KOPT-K1 (cell line): Measurements from ENCODE around the gene CCND3.
A peak's percentile ranks its signal among the peaks of the same experiment; 100 is the strongest.
"Not testable (repeated sequence)": the region's sequence is repeated elsewhere in the genome, so short reads cannot be mapped to it uniquely, and the experiment has no call there.

Experiments
- H3K27ac ChIP-seq: fragments of 200-600 bp; sonication (generic); 2 replicates; pipeline ENCODE4 v1.5.1; 2016; ENCODE audit warnings: antibody characterized with exemption, mild to moderate bottlenecking, low read depth, low read length; ENCODE audit not compliant: poor library complexity, severe bottlenecking
- H3K36me3 ChIP-seq: fragments of 200-600 bp; sonication (generic); 2 replicates; pipeline ENCODE4 v1.5.1; 2017; ENCODE audit warnings: antibody characterized with exemption, mild to moderate bottlenecking, low read length, moderate library complexity; ENCODE audit not compliant: insufficient read depth
- H3K9me3 ChIP-seq: fragments of 200-600 bp; sonication (generic); 2 replicates; pipeline ENCODE4 v1.5.1; 2017; ENCODE audit warnings: antibody characterized with exemption, low read length, mild to moderate bottlenecking; ENCODE audit not compliant: insufficient read depth, poor library complexity, severe bottlenecking

CCND3 gene

GRCh38 chr6:41963371-41963770 lies 21.8 kb upstream of the CCND3 start:
- Histone ChIP-seq H3K36me3 (no peaks in the 10 kb centered on the region), H3K9me3 (no peaks in the 10 kb centered on the region), H3K27ac (peak overlapping the region; percentile 0)

DNA sequence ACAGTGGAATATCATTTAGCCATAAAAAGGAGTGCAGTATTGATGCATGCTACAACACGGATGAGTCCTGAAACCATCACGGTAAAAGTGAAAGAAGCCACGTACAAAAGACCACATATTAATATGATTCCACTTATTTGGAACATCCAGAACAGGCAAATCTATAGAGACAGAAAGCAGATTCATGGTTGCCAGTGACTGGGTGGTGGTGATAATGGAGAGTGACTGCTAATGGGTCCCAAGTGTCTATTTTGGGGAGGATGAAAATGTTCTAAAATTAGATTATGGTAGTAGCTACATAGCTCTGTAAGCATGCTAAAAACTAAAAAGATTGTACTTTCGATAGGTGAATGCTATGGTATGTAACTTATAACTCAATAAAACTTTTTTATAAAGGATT lies 18.4 kb upstream of the CCND3 start:
- no peaks in the 10 kb centered on the region for H3K9me3 ChIP-seq
- no peak overlapping the region for H3K27ac ChIP-seq
- H3K36me3 ChIP-seq: no peaks in the 10 kb centered on the region

- no peaks in the 10 kb centered on the region for H3K36me3 ChIP-seq
- H3K27ac ChIP-seq: no peak overlapping the region
- H3K9me3 ChIP-seq: no peaks in the 10 kb centered on the region
Observed at GRCh38 chr6:41958022-41958856, 16.6 kb upstream of the CCND3 start.

DNA sequence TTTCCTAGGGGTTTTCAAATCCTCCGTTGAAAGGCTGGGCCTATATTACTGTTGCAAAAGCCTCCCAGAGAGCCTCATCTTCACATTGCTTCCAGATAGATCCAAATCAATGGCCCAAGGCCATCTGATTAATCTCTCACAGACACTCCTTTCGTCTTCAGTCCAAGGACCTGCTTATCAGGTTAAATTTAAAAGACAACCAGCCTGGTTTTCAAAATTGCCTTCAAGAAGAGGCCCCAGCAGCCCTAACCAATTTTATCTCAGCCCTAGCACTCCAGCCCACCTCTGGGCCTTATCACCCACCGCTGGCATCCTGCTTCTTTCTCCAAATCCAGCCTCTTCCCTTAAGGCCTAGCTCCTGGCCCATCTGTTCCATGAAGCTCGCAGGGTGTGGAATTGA lies 15.5 kb upstream of the CCND3 start:
- Histone ChIP-seq H3K27ac (no peak overlapping the region), H3K9me3 (no peaks in the 10 kb centered on the region), H3K36me3 (no peaks in the 10 kb centered on the region)

DNA sequence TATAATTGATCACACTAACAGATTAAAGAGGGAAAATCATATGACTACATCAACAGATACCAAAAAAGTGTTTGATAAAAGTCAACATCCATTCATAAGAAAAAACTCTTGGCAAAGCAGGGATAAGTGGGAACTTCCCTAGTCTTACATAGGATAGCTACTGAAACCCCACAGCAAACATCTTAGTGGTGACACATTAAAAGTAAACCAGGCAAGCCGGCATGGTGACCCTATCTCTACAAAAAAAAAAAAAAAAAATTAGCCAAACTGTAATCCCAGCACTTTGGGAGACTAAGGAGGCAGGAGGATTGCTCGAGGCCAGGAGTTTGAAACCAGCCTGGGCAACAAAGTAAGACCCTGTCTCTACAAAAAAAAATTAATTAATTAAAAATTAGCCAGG lies 13.8 kb upstream of the CCND3 start:
- H3K27ac ChIP-seq: no peak overlapping the region
- H3K36me3 ChIP-seq: no peaks in the 10 kb centered on the region

GRCh38 chr6:41954668-41955067 lies 13.1 kb upstream of the CCND3 start:
- Histone ChIP-seq H3K36me3 (no peaks in the 10 kb centered on the region), H3K9me3 (no peaks in the 10 kb centered on the region), H3K27ac (no peak overlapping the region)

More for the DNA sequence above, 13.8 kb upstream of the CCND3 start:
- H3K9me3 ChIP-seq: no peaks in the 10 kb centered on the region

DNA sequence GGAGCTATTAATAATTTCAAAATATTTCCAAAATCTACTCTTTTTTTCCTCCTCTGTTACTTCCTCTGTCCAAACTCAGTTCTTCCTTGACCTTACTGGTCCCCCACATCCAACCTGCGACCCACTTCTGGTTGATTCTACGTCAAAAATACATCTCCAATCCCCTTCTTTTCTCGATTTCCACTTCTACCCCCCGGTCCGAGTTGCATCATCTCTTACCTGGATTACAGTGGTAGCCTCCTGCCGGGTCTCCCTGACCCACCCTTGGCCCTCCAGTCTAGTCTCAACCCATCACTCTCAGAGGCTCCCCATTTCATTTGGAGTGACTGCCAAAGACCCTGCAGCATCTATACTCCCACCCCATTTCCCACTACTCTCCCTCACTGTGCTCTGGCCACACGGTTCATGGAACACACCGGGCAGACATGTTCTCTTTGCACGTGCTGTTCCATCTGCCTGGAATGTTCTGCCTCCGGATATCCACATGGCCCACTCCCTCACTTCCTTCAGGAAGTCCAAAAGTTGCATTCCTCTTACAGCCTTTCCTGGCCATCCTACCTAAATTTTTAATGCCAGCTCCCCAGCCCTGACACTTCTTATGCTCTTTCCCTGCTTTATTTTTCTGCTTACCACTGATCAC lies 6.1 kb upstream of the CCND3 start:
- Histone ChIP-seq H3K9me3 (no peaks in the 10 kb centered on the region), H3K27ac (no peak overlapping the region)

GRCh38 chr6:41943456-41943855 lies 1.8 kb upstream of the CCND3 start:
- Histone ChIP-seq H3K27ac (no peak overlapping the region), H3K9me3 (no peaks in the 10 kb centered on the region), H3K36me3 (peaks cover 28% of the 10 kb centered on the region)

More for the DNA sequence above, 6.1 kb upstream of the CCND3 start:
- no peaks in the 10 kb centered on the region for H3K36me3 ChIP-seq

DNA sequence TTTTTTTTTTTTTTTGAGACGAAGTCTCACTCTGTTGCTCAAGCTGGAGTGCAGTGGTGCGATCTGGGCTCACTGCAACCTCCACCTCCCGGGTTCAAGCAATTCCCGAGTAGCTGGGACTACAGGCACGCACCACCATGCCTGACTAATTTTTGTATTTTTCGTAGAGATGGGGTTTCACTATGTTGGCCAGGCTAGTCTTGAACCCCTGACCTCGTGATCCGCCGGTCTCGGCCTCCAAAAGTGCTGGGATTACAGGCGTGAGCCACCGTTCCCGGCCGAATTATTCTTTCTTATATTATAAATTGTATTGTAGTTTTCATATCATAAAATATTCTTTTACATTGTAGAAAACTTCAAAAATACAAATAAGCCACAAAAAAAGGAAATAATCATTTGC lies 1.3 kb upstream of the CCND3 start:
- Histone ChIP-seq H3K27ac (peak overlapping the region; percentile 97), H3K36me3 (peaks cover 33% of the 10 kb centered on the region)
- not testable (repeated sequence) for H3K9me3 ChIP-seq

DNA sequence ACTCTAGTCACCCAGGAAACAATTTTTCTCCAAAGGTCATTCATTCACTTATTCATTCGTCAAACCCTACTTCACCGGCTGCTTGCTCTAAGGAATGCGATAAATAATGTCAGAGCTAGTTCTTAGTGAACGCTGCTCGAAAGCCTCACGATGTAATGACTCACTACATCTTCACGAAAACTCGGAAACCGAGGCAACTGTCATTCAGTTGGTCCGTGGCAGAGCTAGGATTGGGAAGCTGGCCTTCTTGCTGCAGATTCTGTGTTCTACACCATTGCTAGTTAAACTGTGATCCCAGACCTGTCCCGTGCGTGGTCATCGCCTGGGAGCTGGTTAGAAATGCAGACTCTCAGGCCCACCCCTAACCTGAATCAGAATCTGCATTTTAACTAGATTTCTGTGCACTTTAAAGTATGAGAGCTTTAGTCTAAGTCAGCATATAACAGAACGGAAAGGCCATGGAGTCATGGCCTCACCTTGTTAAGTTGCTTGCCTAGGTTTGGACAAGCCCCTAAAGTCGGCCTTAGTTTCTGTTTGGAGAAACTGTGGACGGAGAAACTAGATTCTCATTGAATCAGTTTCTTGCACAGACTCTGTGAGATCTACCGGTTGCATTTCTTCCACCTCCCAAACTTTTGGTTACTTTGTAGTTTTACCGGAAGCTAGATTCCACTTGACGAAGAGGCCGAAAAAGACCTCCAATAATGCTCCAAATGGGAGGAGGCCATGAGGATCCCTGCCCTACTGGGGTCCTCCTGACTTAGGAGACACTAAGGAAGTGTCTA lies 651 bp upstream of the CCND3 start:
- H3K27ac ChIP-seq: peak overlapping the region; percentile 97
- H3K36me3 ChIP-seq: peaks cover 40% of the 10 kb centered on the region
- no peaks in the 10 kb centered on the region for H3K9me3 ChIP-seq

DNA sequence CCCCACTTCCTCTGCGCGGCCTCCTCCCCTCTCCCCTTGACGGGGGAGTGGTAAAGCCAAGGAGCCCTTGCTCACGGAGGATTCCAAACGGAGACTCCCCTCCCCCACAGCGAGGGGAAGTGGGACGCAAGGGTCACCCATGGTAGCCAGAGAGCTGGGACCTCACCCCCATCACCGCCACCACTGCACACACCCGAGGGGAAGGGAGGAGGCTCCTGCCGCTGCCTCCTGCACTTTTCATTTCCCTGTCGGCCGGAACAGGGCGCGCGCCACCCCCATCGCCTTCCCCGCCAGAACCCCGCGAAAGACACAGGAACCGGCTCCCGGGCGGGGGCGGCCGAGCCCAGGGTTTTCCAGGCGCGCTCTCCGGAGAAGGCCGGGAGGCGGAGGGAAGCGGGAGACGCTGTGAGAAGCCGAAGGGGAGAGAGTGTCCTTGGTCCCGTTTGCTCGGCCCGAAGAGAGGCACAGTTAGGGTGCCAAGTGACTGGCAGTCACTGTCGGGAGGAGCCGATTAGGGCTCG lies 789 bp downstream of the CCND3 start:
- Histone ChIP-seq H3K27ac (peak overlapping the region; percentile 97), H3K36me3 (peaks cover 51% of the 10 kb centered on the region)

DNA sequence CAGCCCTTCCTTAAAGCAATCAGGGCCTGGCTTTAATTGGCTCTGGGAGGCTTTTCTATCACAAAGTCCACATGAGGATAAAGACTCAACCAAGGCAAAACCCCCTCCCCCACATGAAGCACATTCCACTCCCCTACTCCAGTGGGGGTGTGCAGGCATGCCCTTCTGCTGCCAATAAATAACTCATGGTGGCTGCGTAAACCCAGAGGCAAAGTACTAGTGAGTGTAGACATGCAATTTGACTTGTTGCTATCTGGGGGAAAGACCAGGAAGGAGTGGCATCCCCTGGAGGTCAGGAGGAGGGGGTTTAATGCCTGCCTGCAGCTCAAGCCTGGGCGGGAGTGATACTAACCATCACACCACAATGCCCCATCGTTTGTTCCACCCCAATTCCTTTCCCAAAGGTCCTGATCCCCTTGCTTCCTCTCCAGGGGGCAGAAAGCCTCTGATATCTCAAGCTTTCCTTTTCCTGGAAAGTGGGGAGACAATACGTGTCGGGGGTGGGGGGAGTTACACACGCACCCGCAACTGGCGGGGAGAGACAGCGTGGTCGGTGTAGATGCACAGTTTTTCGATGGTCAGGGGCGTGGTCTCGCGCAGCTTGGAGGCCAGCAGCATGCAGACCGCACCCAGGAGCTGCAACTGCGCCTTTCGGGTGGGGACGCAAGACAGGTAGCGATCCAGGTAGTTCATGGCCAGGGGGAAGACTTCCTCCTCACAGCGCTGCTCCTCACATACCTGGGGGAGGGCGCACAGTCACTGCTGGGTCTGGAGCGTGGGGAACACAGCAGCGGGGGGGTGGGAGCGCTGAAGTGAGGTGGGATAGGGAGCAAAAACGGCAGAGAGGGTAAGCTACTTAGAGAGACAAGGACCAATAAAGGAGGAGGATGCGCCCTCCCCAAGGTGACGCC lies 1.5 kb downstream of the CCND3 start:
- Histone ChIP-seq H3K9me3 (no peaks in the 10 kb centered on the region), H3K36me3 (peaks cover 58% of the 10 kb centered on the region), H3K27ac (peak overlapping the region; percentile 97)

More for the DNA sequence above, 789 bp downstream of the CCND3 start:
- no peaks in the 10 kb centered on the region for H3K9me3 ChIP-seq

DNA sequence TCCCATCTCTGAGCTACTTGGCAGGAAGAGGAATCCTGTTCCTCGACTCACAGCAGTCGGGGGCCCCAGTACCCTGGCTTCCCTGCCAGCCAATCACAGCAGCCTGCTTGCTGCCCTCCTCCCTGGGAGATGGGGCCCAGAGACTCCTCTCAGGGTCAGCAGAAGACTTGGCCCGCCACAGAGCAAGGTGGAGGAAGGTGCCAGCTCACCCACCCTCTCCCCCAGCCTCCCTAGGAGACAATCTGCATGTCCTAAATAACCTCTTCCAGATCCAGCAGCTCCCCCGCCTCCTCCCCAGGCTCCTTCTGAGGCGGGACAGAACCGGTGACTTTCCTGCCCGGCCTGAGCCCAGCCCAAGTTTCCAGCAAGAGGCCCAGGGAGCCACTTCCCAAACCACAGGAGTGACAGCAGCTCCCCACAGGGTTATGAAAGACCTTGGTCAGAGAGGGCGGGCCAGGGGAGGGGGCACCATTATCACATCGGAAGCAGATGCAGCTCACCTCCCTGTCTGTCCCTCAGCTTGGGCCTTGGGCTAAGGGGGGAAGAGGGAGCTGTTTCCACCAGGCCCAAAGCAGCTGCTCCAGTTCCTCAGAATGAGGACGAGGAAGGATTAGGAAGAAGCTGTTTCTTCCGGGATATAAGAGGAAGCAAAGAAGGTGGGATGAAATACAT lies 2.3 kb downstream of the CCND3 start:
- no peaks in the 10 kb centered on the region for H3K9me3 ChIP-seq
- H3K36me3 ChIP-seq: peaks cover 66% of the 10 kb centered on the region
- peak overlapping the region; percentile 97 for H3K27ac ChIP-seq
